Measurements from ENCODE around the gene MOBP. TPM values are rescaled to one million over a fixed set of nuclear protein-coding genes. Genes with fewer than 3 reads are reported as not detected.
A peak's percentile ranks its signal among the peaks of the same experiment; 100 is the strongest.

MOBP gene
- total and polyA plus RNA-seq, 8 donors, result 0.06 to 0.92 (median 0.43) TPM; not detected in 4

DNA sequence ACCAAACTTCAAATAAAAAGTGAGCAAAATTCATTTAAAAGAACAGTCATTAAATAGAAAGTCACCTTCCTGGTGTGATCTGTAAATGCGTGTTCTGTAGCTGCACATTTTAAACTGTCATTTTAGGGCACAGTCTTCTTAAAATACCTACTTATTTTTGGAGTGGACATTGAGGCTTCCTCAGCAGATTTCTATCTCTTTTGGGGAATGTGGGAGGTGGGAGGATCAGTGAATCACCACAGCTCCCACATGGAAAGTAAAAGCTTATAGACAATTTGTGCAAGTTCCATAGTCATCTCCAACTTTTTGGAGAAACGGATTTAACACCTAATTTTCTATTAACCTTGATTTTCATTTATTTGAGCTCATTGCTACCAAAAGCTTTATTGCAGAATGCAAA, 21.0 kb upstream of the MOBP start:
- Histone ChIP-seq H3K36me3 (no peaks in the 10 kb centered on the region), H3K9me3 (no peaks in the 10 kb centered on the region), H3K27ac (no peak overlapping the region), H3K27me3 (no peaks in the 10 kb centered on the region), H3K4me3 (no peak overlapping the region), H3K4me1 (peaks cover 0 to 8% (median 3%) of the 10 kb centered on the region in 4 donors)
- intact Hi-C loops (cut with DNase I; ENCODE audit: low total_unique reads), result no loop called here
- no peak for DNase-seq
- no peak for TF ChIP-seq EP300 (IDR thresholded peaks at IDR 0.05)
- TF ChIP-seq POLR2A (IDR thresholded peaks at IDR 0.05), result no peak
- TF ChIP-seq, protein P1, sequence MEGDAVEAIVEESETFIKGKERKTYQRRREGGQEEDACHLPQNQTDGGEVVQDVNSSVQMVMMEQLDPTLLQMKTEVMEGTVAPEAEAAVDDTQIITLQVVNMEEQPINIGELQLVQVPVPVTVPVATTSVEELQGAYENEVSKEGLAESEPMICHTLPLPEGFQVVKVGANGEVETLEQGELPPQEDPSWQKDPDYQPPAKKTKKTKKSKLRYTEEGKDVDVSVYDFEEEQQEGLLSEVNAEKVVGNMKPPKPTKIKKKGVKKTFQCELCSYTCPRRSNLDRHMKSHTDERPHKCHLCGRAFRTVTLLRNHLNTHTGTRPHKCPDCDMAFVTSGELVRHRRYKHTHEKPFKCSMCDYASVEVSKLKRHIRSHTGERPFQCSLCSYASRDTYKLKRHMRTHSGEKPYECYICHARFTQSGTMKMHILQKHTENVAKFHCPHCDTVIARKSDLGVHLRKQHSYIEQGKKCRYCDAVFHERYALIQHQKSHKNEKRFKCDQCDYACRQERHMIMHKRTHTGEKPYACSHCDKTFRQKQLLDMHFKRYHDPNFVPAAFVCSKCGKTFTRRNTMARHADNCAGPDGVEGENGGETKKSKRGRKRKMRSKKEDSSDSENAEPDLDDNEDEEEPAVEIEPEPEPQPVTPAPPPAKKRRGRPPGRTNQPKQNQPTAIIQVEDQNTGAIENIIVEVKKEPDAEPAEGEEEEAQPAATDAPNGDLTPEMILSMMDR (IDR thresholded peaks at IDR 0.05), result no peak
- TF ChIP-seq POLR2AphosphoS5 (IDR thresholded peaks at IDR 0.05), result no peak
- WGBS, 5 donors, result 89 to 92% (median 91%) methylated on average over 2 of the region's 2 CpGs

DNA sequence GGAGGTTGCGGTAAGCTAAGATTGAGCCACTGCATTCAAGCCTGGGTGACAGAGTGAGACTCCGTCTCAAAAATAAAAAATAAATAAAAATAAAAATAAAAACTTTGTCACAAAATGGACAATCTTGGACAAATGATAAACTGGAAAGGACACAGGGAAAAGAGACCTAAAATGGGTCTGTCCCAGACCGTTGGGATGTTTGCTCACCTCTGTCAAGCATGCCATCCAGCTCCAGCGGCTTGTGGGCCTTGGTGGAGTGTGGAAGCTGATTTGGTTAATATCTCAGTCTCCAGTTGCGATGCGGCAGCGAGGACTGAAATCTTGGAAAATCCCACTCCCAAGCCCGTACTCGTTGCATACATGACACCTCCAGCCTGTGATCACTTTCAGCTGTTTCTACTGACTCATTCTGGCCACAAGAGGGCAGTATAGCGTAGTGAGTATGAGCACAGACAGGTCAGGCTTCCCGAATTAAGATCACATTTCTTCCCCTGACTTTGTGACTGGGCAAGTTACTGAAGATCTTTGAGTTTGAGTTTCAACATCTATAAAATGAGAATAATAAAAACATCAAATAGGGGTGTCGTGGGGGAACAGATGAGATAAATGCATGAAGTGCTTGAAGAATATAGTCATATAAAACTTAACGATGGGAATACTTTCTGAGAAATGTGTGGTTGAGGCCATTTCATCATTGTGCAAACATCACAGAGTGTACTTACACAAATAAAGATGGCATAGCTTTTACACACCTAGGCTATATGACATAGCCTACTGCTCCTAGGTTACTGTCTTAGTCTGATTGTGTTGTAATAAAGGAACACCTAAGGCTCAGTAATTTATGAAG, 19.6 kb upstream of the MOBP start:
- Histone ChIP-seq H3K4me1 (peaks cover 0 to 8% (median 3%) of the 10 kb centered on the region in 4 donors), H3K27ac (no peak overlapping the region), H3K4me3 (no peak overlapping the region), H3K9me3 (no peaks in the 10 kb centered on the region), H3K27me3 (no peaks in the 10 kb centered on the region), H3K36me3 (no peaks in the 10 kb centered on the region)
- WGBS, 5 donors, result 18 to 21% (median 19%) methylated on average over 13 of the region's 13 CpGs
- no peak for TF ChIP-seq POLR2A (IDR thresholded peaks at IDR 0.05)
- TF ChIP-seq, protein P1 (IDR thresholded peaks at IDR 0.05), result peak in 5 of 7 experiments; percentile 68 to 88 (median 75)
- DNase-seq, result peak; percentile 69 to 94
- intact Hi-C loops (cut with DNase I; ENCODE audit: low total_unique reads), result no loop called here

DNA sequence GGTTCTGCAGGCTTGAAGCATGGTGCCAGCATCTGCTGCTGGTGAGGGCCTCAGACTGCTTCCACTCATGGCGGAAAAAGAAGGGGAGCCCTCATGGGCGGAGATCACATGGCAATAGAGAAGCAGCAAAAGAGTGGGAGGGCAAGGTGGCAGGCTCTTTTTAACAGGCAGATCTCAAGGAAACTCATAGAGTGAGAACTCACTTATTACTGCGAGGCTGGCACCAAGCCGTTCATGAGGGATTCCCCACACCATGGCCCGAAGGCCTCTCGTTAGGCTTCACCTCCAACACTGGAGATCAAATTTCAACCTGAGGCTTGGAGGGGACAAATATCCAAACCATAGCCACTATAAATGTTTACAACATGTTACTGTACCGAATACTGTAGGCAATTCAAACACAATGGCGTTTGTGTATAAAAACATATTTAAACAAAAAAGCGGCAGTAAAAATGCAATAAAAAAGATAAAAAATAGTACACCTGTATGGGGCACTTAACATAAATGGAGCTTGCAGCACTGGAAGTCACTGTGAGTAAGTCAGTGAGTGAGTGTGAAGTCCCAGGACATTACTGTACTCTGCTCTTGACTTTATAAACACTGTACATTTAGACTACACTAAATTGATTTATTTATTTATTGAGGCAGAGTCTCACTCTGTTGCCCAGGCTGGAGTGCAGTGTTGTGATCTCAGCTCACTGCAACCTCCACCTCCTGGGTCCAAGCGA, 18.8 kb upstream of the MOBP start:
- Histone ChIP-seq H3K36me3 (no peaks in the 10 kb centered on the region), H3K4me1 (peaks cover 0 to 8% (median 3%) of the 10 kb centered on the region in 4 donors), H3K27ac (no peak overlapping the region), H3K4me3 (no peak overlapping the region), H3K9me3 (no peaks in the 10 kb centered on the region), H3K27me3 (no peaks in the 10 kb centered on the region)
- WGBS, 5 donors, result 61 to 74% (median 72%) methylated on average over 9 to 10 of the region's 10 CpGs
- intact Hi-C loops (cut with DNase I; ENCODE audit: low total_unique reads), result no loop called here
- no peak for DNase-seq
- TF ChIP-seq, protein P1 (IDR thresholded peaks at IDR 0.05), result no peak
- TF ChIP-seq POLR2AphosphoS5 (IDR thresholded peaks at IDR 0.05), result no peak
- no peak for TF ChIP-seq EP300 (IDR thresholded peaks at IDR 0.05)
- TF ChIP-seq POLR2A (IDR thresholded peaks at IDR 0.05), result no peak

DNA sequence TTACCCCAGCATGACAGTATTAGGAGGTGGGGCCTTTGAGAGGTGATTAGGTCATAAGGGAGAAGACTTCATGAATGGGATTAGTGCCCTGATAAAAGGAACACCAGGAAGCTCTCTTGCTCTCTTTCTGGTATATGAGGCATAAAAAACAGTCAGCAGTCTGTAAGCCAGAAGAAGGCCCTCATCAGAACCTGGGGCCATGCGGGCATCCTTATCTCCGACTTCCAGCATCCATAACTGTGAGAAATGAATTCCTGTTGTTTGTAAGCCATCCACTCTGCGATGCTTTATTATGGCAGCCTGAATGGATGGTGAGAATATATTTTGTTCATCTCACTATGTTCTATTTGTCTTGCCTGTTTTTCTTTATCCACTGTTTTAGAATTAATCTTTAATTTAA, 17.7 kb upstream of the MOBP start:
- intact Hi-C loops (cut with DNase I; ENCODE audit: low total_unique reads), result no loop called here
- Histone ChIP-seq H3K4me3 (no peak overlapping the region), H3K9me3 (no peaks in the 10 kb centered on the region), H3K27me3 (no peaks in the 10 kb centered on the region), H3K36me3 (no peaks in the 10 kb centered on the region), H3K4me1 (peaks cover 0 to 8% (median 3%) of the 10 kb centered on the region in 4 donors), H3K27ac (no peak overlapping the region)
- 52 to 77% (median 65%) methylated on average over 3 of the region's 3 CpGs for WGBS, 5 donors
- TF ChIP-seq POLR2AphosphoS5 (IDR thresholded peaks at IDR 0.05) (no peak), EP300 (IDR thresholded peaks at IDR 0.05) (no peak), POLR2A (IDR thresholded peaks at IDR 0.05) (no peak)
- TF ChIP-seq, protein P1 (IDR thresholded peaks at IDR 0.05), result no peak
- DNase-seq, result no peak

Data from stomach (tissue), 9 donors.